ENCODE measurements around the gene EN1.
A peak's percentile ranks its signal among the peaks of the same experiment; 100 is the strongest.

EN1 gene

DNA sequence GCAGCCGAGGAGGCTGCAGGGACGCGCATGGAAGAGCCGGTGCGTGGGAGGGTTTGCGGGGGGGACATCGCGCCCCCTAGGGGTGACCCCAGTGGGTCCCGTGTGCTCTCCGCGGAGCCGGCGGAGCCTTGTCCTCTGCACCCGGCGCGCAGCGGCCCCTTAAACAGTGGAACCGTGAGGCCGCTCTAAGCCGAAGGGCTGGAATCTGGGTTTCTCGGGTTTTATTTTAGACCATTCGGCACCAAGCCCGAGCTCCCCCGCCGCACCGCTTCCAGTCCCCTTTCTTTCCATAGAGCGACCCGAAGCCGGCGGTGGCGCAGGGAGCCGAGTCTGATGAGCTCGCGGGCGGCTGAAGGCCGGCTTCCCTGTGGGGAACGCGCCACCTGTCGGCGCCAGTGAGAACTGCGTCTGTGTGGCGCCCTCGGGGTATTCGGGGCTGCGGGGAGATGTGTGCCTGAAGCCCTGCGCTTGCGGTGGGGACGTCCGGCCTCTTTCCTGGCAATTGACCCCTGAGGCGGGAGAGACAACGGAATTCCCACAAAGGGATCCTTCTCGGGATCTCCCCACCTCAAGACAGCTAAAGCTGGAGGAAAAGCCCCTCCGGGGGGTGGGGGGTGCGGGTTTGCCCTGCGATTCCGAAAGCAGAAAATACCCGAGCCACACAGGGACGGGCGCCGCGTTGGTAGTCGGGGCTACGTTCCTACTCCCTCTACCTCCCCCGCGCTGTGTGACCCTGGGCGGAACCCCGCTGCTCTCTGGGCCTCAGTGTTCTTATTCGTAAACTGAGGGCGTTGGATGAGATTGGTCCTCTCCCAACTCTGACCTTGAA, 8.2 kb upstream of the EN1 start:
- peak; percentile 88 for DNase-seq

DNA sequence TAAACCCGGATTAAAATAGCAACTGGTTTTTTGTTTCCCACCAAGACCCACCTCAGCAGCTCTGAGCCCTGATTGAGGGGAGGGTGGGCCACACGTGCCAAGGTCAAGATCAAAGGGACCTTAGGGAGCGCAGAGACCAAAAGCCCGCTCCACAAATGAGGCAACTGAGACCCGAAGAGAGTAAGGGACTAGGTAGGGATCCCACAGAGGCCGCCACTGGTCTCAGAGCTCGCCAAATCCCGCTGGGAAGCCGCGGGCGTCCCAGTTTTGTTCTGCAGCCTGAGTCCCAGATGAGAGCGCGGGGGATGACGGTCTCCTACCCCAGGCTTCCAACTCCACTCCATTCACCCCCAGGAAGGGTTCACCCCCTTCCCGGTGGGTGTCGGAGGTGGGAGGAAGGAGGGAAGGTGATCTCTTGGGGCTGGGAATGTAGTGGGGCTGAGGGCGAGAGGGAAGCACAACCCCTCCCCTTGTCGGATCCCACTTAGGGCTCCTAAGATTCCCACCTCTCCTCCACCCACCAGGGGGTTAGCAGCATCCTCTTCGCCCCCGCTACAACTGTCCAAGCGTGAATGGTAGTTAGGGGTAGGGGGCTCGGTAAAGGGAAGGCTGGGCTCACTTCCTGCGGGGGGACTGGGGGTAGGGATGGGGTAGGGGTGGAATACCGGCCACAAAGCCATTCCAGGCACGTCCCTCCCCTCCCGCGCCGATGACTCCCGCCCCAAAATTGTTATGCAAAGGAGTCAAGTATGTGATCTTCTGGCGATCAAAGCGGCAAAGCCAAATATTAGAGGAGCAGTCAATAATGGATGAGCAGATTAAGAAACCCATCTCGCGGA, 7.3 kb upstream of the EN1 start:
- DNase-seq: no peak

DNA sequence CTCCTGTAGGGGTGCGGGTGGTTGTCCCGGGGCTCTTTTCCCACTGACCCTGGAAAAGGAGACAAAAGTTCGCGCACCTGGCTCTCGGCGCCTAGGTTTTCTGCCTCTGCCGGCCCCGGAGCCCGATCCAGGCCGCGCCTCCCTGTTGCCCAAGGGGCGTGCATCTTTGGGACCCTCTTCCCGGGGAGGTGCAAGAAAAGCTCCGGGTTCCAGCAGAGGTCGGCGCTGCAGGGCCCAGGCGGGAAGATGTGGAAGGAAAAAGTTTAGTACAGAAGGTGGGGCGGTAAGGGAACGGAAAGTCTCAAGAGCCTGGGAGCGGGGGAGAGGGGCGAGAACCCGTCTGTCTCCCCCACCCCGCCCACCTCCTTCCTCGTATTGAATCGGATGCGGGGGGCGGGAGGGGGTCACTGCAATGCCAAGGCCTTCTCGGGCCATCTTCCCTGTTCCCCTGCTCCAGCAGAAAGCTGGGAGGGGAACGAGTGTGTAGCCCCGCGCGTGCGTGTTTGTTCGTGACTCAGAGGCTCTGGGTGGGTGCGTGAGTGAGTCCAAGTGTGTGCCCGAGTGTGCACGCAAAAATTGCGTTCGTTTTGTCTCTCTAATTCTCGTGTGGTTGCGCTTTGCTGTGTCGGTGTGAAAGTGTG, 6.3 kb upstream of the EN1 start:
- DNase-seq: no peak

DNA sequence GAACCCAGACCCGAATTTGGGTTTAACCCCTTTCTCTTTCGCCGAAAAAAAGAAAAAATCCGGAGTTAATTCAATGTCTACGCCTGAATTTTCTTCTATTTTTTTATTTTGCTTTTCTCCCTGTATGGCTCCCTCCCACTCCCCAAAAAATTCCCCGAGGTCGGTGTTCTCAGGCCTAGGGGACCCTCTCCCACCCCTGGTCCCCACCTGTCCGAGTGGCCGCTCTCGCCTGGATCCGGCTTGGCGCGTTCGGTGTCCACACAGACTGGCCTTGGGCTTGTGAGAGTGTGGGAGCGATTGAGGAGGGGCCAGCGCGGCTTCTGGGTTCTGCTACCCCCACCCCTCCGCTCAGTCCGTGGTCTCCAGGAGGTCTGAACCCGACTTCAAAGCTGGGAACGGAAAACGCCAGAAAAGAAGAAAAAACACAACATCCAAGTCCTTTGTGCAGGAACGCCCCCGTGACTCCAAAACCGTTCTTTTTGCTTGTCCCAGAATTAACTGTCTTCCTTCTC, 5.7 kb upstream of the EN1 start:
- DNase-seq: no peak

DNA sequence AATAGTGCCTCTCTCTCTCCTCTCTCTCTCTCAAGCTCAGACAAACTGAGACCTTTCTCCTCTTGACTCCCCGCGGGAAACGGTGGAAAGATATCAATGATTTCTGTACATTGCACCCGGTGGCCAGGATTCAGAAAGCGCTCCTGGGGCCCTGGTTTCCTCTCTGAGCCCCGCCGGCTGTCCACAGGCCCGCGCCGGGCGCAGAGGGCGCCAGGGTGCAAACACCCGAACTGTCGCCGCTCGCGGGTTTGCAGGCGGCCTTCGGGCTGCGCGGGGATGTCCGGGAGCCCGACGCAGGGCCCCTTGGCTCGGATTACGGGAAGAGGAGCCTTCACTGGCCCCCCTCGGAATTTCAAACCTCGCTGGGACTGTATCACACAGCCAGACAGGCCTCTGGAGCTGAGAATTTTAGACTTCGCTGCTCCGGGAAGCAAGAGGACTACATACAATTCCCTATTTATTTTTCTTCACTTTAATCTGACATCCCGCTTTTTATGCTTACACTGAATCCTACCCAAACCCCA, 5.2 kb upstream of the EN1 start:
- DNase-seq: no peak

DNA sequence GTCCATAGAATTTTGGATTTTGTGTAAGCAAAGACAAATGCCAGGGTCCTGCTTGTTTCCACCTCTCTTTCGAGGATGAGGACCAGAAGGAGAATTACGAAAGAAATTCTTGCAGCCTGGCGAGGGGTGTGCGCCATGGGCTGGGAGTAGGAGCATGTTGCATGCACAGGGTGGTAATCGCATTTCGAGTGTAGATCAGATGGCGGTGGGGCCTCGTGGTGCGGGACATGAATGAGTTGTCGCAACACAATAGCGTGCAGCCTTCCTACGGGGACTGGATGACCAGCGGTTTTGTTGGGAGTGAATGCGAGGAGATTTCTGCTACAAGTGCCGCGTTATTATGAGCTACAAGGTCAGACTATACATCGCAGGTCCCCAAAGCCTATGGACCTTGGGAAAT, 4.2 kb upstream of the EN1 start:
- no peak for DNase-seq

DNA sequence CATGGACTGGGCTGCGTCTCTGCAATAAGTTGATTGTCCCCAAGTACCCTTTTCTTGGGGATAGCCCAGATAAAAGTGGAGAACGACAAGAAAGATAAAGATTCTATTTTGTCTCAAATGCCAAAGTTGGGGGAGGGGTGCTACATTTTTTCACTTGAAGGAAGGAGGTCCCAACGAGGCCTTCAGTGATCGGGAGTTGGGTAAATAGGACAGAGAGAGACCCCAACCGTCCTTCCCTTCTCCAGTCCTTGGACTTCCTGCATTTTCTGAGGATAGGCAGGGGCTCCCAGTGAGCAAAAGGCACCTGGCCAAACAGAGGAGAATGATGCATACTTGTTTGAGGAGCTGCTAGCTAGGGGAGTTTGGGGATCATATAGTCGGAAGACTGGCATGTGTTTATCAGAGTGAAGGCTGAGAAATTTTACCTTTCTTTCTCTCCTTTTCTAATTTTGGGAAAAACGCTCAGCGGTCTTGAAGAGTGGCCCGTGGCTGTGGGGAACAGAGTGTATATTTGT, 3.5 kb upstream of the EN1 start:
- no peak for DNase-seq

DNA sequence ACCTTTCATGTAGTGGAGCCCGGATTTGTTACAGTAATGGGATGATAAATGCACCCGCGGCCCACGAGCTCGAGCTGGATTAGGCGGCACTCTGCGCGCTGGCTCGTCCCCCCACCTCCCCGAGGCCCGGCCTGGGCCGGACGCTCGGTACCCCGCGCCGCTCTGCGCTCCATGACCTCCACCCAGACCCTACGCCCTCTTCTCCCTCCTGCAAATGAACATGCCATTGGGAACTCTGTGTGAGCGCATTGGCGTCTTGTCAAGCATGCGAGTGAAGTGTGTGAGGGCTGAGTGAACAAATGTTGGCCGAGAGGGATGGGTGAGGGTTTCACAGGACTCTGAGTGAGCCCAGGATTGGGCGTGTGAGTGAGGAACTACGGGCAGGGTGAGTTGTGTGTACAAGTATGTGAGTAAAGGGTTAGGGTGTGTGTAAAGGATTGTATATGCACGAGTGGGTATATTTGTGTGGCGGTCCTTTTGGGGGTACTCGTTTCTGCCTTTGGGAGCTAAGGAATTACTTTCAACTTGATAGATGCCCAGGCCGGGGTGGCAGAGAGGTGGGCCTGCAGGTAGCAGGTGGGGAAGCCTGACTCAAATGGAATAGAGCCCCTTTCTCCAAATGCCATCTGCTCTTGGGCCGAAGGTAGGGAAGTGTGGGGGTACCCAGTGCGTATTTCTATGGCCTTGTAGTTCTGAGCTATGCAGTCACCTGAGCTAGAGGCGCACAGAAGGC, 2.9 kb upstream of the EN1 start:
- DNase-seq: no peak

DNA sequence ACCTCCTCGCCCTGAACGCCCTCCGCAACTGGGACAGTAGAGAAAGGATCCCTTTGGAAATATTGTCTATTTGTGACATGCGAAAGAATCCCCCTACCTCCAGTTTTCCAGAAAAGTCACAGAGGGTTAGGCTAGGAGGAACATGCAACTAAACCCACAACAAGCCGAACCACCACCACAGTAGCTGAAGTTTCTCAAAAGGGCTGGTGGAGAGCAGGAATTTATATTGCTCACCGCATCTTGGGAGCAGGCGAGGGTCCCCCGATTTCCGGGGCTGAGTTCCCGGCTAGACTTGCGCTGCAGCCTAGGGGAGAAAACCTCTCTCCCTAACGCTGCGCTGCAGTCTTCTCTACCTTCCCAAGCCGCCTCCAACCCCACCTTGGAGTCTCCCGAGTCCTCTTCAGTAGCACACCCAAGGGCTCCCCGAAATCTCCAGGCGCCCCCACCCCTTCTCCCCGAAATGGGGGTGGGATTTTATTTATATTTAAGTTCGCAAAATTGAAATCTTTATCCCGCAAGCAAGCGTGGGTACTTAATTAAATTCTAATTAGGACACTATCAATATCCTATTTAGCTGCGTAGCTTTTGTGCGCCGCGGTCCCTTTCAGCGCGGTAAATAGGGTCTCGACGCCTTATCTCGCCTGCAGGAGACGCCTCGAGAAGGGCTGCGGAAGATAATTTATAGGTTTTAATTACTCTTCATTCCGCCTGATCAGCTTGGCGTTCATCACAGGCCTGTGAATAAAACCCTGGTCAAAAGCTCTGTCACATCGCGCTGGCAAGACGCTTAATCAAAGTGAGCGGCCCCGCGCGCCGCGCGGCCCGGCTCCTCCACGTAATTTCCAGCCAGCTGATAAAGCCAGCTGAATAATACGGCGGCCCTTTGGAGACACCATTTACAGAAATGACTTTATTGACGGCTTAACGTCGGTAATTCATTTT, 2.0 kb upstream of the EN1 start:
- DNase-seq: no peak

DNA sequence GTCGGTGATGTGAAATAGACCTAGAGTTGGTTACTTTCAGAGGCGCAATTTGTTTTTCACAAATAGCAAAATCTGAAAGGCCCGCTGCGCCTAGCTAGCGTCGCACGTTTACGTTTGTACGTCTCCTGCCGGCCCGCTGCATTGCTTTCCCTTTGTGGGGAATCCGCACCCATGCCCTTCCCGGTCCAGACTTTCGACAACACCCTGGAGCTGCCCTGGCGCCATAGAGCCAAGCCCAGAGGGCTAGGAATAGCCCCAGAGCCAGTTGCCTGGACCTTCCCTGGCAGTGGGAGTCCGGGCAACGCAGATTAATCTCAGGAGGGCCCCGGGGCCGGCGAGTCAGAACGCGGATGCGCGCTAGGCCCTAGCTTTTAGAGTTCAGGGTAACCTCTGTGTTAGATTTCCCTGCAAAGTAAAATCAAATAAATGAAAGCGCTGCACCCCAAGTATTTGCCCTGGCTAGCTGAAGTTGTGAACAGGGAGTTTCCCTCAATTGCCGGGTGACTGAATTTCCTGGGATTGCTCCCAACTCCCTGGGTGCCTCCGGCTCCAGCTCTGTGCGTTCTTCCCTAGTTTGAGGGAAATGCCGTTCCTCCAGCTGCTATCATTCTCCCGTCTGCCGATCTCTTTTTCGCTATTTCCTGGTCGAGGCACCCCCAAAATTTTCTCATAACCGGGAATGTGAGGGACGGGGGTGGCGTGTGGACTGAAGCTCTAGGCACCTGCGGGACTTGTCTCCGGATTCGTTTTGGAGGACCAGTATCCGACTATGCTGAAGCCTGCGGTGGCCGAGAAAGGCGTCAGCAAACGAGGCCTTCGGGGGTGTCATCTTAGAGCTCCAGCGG, 1.2 kb upstream of the EN1 start:
- no peak for DNase-seq

DNA sequence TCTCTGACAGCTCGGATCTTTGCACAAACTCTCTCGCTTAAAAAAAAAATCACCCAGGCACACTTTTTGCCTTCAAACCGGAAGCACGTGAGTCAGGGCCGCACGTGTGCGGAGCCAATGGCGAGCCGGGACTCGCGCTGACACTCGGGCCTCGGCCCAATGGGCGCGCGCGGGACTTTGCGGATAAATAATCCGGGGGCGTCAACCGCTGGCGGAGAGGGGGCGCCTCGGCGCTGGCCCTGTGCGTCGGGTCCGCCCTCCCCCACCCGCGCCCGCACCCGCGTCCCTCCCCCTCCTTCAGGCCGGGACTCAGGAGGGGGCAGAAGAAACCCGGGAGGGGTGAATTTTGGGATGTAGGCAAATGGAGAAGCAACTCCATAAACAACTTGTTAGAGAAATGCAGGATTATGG, 319 bp upstream of the EN1 start:
- peak; percentile 88 for DNase-seq

DNA sequence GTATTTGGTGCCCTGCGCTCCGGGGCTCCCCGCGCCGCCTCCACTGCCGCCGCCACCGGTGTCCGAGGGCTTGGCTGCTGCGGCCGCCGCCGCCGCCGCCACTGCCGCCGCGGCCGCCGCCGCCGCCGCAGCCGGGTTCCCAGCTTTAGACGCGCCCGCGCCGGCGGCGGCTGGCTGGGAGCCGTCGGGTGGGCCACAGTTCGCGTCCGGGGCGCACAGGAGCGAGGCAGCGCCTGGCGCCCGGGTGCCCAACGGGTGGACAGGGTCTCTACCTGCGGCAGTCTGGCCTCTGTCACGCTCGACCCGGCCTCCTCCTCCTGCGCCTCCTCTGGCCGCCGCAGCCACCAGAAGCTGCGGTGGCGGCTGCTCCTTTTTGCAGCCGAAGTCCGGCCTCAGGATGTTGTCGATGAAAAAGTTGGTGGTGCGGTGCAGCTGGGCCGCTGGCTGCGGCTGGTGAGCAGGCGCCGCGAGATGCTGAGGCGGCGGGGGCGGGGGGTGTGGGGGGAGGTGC, 951 bp downstream of the EN1 start:
- no peak for DNase-seq

DNA sequence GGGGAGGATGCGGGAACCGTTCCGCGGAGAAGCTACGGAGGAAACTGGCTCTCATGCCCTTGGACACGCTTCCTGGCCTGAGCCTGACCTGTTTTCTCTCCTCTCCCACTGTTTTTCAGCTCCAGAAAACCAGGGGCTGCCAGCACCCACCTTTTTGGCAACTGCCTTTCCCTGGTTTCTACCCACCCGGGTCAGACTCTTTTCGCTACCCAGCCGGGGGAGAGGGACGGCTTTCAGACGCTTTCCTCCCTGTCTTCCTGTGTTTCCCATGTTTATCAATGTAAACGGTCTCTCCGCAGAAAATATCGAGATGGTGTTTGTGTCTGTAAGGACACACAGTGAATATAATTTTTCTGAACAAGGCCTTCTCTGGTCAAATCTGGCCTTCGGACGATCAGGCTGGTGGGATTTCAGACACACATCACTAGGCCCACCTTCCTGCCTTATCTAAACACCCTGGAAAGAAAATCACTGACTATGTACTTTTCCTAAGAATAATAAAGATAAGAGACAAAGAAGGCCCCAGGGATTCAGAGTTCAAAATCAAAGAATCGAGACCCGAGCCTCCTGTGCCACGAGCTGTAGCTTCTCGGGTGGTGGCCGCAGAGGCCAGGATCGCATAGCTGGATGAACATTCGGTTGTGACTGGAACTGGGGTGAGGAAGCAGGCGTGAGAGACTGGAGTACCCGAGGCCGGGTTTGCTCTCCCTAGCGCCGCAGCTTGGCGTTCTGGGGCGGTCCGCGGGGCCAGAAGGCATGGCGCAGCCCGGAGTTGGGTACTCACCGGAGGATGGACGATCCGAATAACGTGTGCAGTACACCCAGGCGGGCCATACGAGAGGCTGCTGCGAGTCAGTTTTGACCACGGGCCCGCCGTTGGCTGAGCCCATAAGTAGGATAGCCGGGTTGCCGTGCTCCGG, 1.7 kb downstream of the EN1 start:
- DNase-seq: no peak

DNA sequence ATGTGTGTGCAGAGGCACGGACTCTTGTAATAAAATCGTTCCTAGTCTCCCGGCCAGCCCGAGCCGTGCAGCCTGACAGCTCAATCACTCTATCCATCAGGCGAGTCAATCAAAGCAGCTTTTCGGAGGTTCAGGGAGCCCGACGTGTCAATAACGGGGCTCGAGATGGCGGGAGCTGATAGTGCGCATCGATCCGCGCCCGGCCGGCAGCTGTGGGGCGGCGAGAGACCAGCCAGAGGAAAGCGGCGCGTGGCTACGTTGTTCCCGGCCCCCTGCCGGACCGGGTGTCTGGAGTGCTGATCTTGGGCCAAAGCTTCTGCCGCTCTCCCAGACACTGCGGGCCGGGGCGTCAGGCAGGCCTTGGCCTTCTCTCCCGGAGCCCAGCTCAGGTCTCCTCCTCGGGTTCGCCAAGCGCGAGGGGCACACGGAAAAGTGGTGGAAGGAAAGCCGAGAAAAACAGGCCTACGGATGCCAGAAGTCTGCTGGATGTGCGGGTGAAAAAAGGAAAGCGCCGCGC, 2.4 kb downstream of the EN1 start:
- DNase-seq: no peak

DNA sequence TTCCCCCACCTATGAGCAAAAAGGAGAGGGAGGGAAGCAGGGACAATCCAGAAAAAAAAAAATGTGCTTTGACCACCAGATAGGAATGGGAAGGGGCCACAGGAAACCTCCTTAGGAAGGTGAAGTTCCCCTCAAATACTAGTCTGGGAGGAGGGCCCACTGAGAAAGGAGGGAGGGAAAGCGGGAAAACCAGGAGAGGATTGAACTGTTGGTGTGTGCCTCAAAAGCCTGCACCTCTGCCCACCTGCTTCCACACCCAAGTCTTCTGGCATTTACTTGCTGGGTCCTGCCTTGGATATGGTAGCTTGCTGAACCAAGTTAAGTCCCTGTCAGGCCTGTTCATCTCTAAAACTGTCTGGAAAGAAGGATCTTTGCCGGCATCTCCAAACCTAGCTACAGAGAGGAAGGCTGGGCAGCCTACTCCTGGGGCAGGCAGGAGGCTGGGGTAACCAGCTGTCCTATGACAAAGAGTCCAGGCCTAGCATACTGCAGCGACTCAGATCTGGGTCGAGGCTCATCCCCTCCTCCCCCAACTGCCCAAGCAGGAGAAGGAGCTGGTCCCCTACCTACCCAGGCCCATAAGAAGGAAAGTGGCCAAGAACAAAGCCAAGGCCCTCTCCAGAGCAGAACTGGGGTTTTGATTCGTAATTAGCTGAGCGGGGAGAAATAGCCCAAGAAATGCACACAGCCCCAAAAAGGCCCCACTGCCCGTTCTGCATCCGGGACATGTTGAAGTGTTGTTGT, 3.0 kb downstream of the EN1 start:
- DNase-seq: peak; percentile 25

DNA sequence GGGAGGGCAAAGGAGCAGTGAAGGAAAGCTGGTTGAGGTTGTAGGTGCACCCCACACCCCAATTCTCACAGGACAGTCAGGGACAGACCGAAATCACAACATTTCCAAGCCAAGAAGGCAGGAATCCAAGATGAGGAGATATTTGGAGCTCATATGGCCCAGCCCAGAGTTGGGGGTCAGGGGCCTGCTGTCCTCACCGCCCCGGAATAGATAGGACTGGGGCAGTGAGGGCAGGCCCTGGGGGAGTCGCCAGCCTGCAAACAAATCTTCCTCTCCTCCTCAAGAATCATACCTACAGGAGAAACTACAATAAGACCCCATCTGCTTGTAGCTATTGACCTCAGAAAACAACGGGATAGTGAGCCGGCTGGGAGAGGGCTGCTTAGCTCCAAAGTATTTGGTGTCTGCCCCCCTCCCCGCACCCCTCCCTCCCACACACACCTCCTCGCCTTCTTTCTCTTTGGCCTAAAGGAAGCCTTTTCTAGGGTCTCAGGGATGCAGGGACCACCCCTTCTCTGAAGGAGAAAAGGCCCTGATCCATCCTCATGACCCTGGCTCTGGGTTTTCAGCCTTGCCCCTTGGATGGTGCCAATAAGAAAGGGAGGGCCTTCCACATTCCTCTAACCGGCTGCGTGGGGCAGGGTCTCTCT, 3.8 kb downstream of the EN1 start:
- no peak for DNase-seq

All from left hindlimb (tissue), 1 donor.